ENCODE measurements around the gene DCX.

Gene DCX

GRCh38 chrX:111319451-111319850, 92.5 kb downstream of the DCX start:
- H3K27ac Mint-ChIP-seq, result no peak overlapping the region
- H3K9me3 Mint-ChIP-seq, result no peaks in the 10 kb centered on the region
- no peaks in the 10 kb centered on the region for H3K4me1 Mint-ChIP-seq (ENCODE audit: low read depth)
- H3K4me3 Mint-ChIP-seq, result no peak overlapping the region
- no peaks in the 10 kb centered on the region for H3K36me3 Mint-ChIP-seq (ENCODE audit: low read depth)
- intact Hi-C loops (cut with micrococcal nuclease), result no loop called here
- H3K27me3 Mint-ChIP-seq, result no peaks in the 10 kb centered on the region

GRCh38 chrX:111318901-111319300, 93.1 kb downstream of the DCX start:
- no peaks in the 10 kb centered on the region for H3K9me3 Mint-ChIP-seq
- H3K27me3 Mint-ChIP-seq, result no peaks in the 10 kb centered on the region
- intact Hi-C loops (cut with micrococcal nuclease), result no loop called here
- no peak overlapping the region for H3K4me3 Mint-ChIP-seq
- H3K4me1 Mint-ChIP-seq (ENCODE audit: low read depth), result no peaks in the 10 kb centered on the region
- no peaks in the 10 kb centered on the region for H3K36me3 Mint-ChIP-seq (ENCODE audit: low read depth)
- no peak overlapping the region for H3K27ac Mint-ChIP-seq

DNA sequence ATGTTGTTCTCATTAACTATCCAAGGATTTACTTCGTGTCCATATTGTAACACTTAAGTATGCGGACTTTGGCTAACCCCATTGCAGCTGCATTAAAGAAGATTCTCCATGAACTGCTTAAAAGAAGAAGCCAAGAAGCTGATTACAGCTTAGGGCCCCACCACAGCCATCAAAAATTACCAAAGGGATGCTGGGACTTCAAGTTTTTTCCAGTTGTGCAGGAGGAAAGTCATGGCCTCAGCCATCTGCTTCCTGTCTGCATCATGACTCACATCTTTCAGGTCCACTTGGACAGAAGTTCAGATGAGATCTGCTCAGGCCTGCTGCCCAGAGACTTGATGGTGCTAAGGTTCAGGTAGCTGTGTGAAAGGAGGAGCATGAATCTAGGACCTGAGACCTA, 102.9 kb downstream of the DCX start:
- Mint-ChIP-seq H3K9me3 (peaks cover 13% of the 10 kb centered on the region), H3K27ac (no peak overlapping the region), H3K4me1 (ENCODE audit: low read depth) (no peaks in the 10 kb centered on the region), H3K27me3 (no peaks in the 10 kb centered on the region), H3K4me3 (no peak overlapping the region), H3K36me3 (ENCODE audit: low read depth) (no peaks in the 10 kb centered on the region)
- intact Hi-C loops (cut with micrococcal nuclease), result no loop called here

DNA sequence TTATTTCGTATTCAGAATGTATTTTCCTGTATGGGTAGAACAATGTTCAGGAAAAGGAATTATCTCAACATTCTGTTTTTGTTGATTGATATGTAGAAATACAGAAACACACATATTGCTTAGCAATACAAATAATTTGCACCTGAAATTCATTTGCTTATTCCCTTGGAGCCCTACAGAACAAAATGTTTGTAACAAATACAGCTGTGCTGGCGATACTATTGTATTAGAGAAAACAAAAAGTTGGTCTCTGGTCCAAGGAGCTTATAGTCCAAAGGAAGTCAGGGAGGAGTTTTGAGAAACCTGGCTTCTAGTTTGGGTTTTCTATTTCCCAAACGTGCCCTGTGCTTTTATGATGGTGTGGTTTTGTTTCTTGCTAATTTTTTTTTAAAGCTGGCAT, 104.0 kb downstream of the DCX start:
- H3K27ac Mint-ChIP-seq, result no peak overlapping the region
- no peaks in the 10 kb centered on the region for H3K27me3 Mint-ChIP-seq
- no peak overlapping the region for H3K4me3 Mint-ChIP-seq
- H3K9me3 Mint-ChIP-seq, result peaks cover 6% of the 10 kb centered on the region
- H3K4me1 Mint-ChIP-seq (ENCODE audit: low read depth), result no peaks in the 10 kb centered on the region
- H3K36me3 Mint-ChIP-seq (ENCODE audit: low read depth), result no peaks in the 10 kb centered on the region
- intact Hi-C loops (cut with micrococcal nuclease), result no loop called here

- Mint-ChIP-seq H3K9me3 (no peaks in the 10 kb centered on the region), H3K36me3 (ENCODE audit: low read depth) (no peaks in the 10 kb centered on the region), H3K27me3 (no peaks in the 10 kb centered on the region), H3K4me3 (no peak overlapping the region), H3K4me1 (ENCODE audit: low read depth) (no peaks in the 10 kb centered on the region), H3K27ac (no peak overlapping the region)
- intact Hi-C loops (cut with micrococcal nuclease), result no loop called here
Measured at GRCh38 chrX:111302284-111302683, 109.7 kb downstream of the DCX start.

DNA sequence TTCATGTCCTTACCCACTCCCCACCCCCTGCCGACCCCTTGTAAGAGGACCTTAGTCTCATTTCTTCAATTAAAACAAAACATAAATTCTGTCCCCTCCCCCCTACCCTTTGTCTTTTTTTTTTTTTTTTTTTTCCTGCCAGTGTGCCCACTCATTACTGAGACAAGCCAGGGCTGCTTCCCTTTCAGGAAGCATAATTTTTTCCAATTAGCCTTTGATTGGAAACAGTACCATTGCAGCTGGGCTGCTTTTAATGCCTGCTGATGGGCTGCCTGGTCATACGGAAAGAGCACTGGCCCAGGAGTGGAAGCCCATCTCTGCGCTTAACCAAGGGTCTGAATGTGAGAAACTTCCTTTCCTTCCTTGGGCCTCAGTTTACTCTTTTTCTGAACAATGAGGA, 123.2 kb downstream of the DCX start:
- no peaks in the 10 kb centered on the region for H3K9me3 Mint-ChIP-seq
- H3K4me3 Mint-ChIP-seq, result no peak overlapping the region
- intact Hi-C loops (cut with micrococcal nuclease), result no loop called here
- H3K4me1 Mint-ChIP-seq (ENCODE audit: low read depth), result no peaks in the 10 kb centered on the region
- no peak overlapping the region for H3K27ac Mint-ChIP-seq
- no peaks in the 10 kb centered on the region for H3K27me3 Mint-ChIP-seq
- no peaks in the 10 kb centered on the region for H3K36me3 Mint-ChIP-seq (ENCODE audit: low read depth)

GRCh38 chrX:111284631-111285293, 127.2 kb downstream of the DCX start:
- Mint-ChIP-seq H3K9me3 (no peaks in the 10 kb centered on the region), H3K4me1 (ENCODE audit: low read depth) (no peaks in the 10 kb centered on the region), H3K27ac (no peak overlapping the region), H3K4me3 (no peak overlapping the region), H3K36me3 (ENCODE audit: low read depth) (no peaks in the 10 kb centered on the region), H3K27me3 (no peaks in the 10 kb centered on the region)
- intact Hi-C loops (cut with micrococcal nuclease), result no loop called here

DNA sequence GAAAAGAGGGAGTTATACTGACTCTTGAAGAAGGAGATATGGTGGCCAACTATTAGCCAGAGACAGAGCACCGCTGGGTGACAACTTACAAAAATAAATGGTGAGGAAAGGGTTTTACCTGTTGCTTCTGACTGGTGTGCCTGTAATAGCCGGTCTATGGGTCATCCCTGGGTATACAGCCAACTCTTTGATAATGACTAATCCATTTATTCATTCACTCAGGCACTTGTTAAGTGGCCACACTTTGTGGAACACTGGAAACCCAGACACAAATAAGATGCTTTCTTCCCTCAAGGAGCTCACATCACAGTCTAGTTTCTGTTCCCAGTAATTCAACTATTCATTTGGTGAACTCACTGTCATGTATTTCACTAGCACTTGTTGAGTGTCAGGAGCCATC, 128.5 kb downstream of the DCX start:
- no peak overlapping the region for H3K27ac Mint-ChIP-seq
- H3K27me3 Mint-ChIP-seq, result no peaks in the 10 kb centered on the region
- H3K4me3 Mint-ChIP-seq, result no peak overlapping the region
- no peaks in the 10 kb centered on the region for H3K4me1 Mint-ChIP-seq (ENCODE audit: low read depth)
- intact Hi-C loops (cut with micrococcal nuclease), result no loop called here
- no peaks in the 10 kb centered on the region for H3K36me3 Mint-ChIP-seq (ENCODE audit: low read depth)
- no peaks in the 10 kb centered on the region for H3K9me3 Mint-ChIP-seq

DNA sequence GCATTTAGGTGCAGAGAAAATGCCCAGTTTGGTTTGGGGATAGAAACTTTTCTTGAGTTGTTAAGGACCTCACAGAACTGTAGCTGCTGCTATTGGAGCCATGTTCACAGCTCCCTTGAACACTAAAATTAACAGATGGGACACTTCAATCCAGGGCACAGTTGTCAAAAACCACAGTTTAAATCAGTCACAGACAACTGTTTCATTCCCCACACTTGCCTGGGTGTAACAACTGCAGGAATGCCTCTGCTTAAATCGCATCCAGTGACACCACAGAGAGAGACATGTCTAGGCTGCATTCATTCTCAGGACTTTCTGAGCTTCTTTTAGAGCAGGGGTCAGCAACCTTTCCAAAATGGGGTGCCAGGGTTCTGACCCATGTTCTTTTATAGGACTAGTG, 129.0 kb downstream of the DCX start:
- no peaks in the 10 kb centered on the region for H3K27me3 Mint-ChIP-seq
- intact Hi-C loops (cut with micrococcal nuclease), result no loop called here
- H3K9me3 Mint-ChIP-seq, result no peaks in the 10 kb centered on the region
- H3K4me1 Mint-ChIP-seq (ENCODE audit: low read depth), result no peaks in the 10 kb centered on the region
- no peak overlapping the region for H3K4me3 Mint-ChIP-seq
- no peak overlapping the region for H3K27ac Mint-ChIP-seq
- no peaks in the 10 kb centered on the region for H3K36me3 Mint-ChIP-seq (ENCODE audit: low read depth)

DNA sequence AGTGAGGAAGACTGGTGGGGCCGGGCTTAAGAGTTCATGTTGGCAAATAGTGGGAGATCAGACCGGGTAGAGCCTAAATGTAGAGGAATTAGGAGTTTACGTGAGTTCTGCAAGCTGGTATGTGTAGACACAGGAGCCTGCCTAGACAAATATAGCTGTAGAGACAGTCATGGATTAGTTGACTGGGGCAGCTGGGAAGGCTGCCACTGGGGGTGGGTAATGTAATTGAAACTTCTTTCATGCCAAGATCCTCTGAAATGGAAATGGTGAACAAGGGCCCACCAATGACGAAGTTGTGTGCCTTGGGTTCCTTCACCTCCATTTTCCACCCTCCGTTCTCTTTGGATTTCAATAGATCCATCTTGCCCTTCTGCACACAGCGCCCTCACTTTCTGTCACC, 129.9 kb downstream of the DCX start:
- no peaks in the 10 kb centered on the region for H3K9me3 Mint-ChIP-seq
- H3K27ac Mint-ChIP-seq, result no peak overlapping the region
- no peaks in the 10 kb centered on the region for H3K36me3 Mint-ChIP-seq (ENCODE audit: low read depth)
- no peak overlapping the region for H3K4me3 Mint-ChIP-seq
- intact Hi-C loops (cut with micrococcal nuclease), result no loop called here
- H3K4me1 Mint-ChIP-seq (ENCODE audit: low read depth), result no peaks in the 10 kb centered on the region
- no peaks in the 10 kb centered on the region for H3K27me3 Mint-ChIP-seq

DNA sequence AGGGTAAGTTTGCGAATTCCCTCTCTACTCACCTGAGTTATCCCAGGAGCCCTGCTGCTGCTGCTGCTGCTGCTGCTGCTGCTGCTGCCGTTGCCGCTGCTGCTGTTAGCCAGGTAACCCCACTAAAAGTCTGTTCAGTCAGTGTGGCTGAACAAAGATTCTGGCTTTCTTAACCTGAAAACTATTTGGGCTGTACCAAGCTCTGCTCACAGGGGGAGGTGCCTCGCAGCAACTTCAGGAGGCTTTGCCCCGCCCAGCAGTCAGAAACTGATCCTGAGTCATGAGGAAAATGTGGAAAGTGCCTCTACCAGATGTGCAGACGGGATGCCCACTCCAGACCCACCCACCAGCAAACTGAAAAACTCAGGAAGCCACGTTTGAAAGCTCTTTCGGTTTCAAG, 141.7 kb downstream of the DCX start, which contains the start of gene CAPN6:
CAPN6 (minus strand) TSS at position 145 of the 400 bp plus-strand sequence. CDS start 6,547 bp downstream, outside the sequence.
- Mint-ChIP-seq H3K4me3 (no peak within 1 kb of the TSS), H3K9me3 (no peaks in the 10 kb centered on the region), H3K27me3 (no peaks in the 10 kb centered on the region), H3K36me3 (ENCODE audit: low read depth) (no peaks in the 10 kb centered on the region), H3K27ac (no peak within 1 kb of the TSS), H3K4me1 (ENCODE audit: low read depth) (no peaks in the 10 kb centered on the region)
- intact Hi-C loops (cut with micrococcal nuclease), result no loop called here

- Mint-ChIP-seq H3K36me3 (ENCODE audit: low read depth) (no peaks in the 10 kb centered on the region), H3K9me3 (no peaks in the 10 kb centered on the region), H3K4me1 (ENCODE audit: low read depth) (no peaks in the 10 kb centered on the region), H3K4me3 (no peak overlapping the region), H3K27ac (no peak overlapping the region), H3K27me3 (no peaks in the 10 kb centered on the region)
- intact Hi-C loops (cut with micrococcal nuclease), result no loop called here
Measured at GRCh38 chrX:111268506-111268905, 143.5 kb downstream of the DCX start.

- no peaks in the 10 kb centered on the region for H3K36me3 Mint-ChIP-seq (ENCODE audit: low read depth)
- no peak overlapping the region for H3K4me3 Mint-ChIP-seq
- H3K9me3 Mint-ChIP-seq, result no peaks in the 10 kb centered on the region
- H3K27ac Mint-ChIP-seq, result no peak overlapping the region
- no peaks in the 10 kb centered on the region for H3K27me3 Mint-ChIP-seq
- intact Hi-C loops (cut with micrococcal nuclease), result no loop called here
- H3K4me1 Mint-ChIP-seq (ENCODE audit: low read depth), result no peaks in the 10 kb centered on the region
Measured at GRCh38 chrX:111265486-111265885, 146.5 kb downstream of the DCX start.

DNA sequence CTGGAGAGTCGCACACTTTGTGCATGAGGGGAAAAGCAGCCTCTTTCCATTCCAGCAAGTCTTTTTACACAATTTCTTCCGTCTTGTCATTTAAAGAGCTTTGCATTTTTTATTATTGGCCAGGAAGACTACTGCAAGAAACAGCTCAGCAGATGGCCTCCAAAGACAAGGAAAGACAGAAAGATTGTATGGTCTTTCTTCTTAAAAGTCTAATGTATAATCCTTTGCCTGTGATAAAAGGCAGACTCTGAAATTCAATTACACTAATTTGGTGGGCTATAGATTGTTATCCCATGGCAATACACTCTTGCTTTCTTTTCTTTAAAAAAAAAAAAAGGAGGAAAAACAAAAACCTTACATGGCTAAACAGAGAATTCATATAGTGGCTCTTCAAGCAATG, 147.6 kb downstream of the DCX start:
- H3K9me3 Mint-ChIP-seq, result no peaks in the 10 kb centered on the region
- no peaks in the 10 kb centered on the region for H3K4me1 Mint-ChIP-seq (ENCODE audit: low read depth)
- no peaks in the 10 kb centered on the region for H3K27me3 Mint-ChIP-seq
- no peaks in the 10 kb centered on the region for H3K36me3 Mint-ChIP-seq (ENCODE audit: low read depth)
- H3K27ac Mint-ChIP-seq, result no peak overlapping the region
- no peak overlapping the region for H3K4me3 Mint-ChIP-seq
- intact Hi-C loops (cut with micrococcal nuclease), result no loop called here

DNA sequence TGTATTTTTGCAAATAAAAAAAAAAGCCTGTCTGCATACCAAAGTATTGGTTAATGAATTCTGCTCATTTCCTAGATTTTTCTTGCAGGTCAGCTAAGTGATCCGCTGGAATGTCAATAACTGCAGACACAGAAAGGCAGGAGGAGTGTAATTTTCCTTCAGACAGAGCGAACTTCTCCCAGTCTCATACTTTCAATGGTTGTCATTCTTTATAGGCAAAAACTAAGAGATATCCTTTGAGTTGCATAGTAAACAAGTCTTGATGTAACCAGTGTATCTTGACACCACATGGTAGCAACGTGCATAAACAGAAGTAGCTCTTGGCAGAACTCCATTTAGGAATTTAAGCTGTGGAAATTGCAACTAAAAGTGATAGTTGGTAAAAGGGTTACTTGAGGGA, 149.9 kb downstream of the DCX start:
- Mint-ChIP-seq H3K4me1 (ENCODE audit: low read depth) (no peaks in the 10 kb centered on the region), H3K27ac (no peak overlapping the region), H3K27me3 (no peaks in the 10 kb centered on the region), H3K9me3 (no peaks in the 10 kb centered on the region), H3K36me3 (ENCODE audit: low read depth) (no peaks in the 10 kb centered on the region), H3K4me3 (no peak overlapping the region)
- intact Hi-C loops (cut with micrococcal nuclease), result no loop called here

Measured in dendritic cell treated with granulocyte-macrophage colony-stimulating factor and Interleukin-4, amounts not matched to agents 40 ng/mL and 50 ng/mL, for 4 days (primary cell).